DOHH2 (cell line): ENCODE data around the gene MED13L.

Experiments
- CTCF ChIP-seq: fragments of 200-600 bp; sonication (generic); IDR thresholded peaks from one replicate; pipeline ENCODE4 v1.5.1; 2014; ENCODE audit warnings: antibody characterized with exemption, mild to moderate bottlenecking, low read depth, low read length; ENCODE audit not compliant: poor library complexity, severe bottlenecking
- EZH2phosphoT487 ChIP-seq: fragments of 200-600 bp; sonication (generic); IDR thresholded peaks from 2 replicates; pipeline ENCODE4 v1.6.1; 2017; ENCODE audit warnings: borderline replicate concordance, mild to moderate bottlenecking, antibody characterized with exemption, low read length, moderate library complexity, mixed read lengths

- no peak for TF ChIP-seq EZH2phosphoT487
- no peak for TF ChIP-seq CTCF
Observed at GRCh38 chr12:115973066-115973465, 304.4 kb downstream of the MED13L start.
